Sigmoid colon (tissue), 3 donors: ENCODE measurements around the gene CBFA2T3.

Experiments used
- POLR2A ChIP-seq, 2 donors: fragments of 450-650 bp; IDR thresholded peaks; one replicate each; pipeline ENCODE4 v1.6.1; 2016; ENCODE audit warnings: antibody characterized with exemption in 2 of 2, mild to moderate bottlenecking in 2 of 2, moderate library complexity in 2 of 2
- TF ChIP-seq, protein P1 (sequence below), 4 experiments: fragments of 450-650 bp in 3 of 4; fragments of 200-600 bp in 1 of 4; IDR thresholded peaks; one replicate each; pipeline ENCODE4 v1.5.1; 2016 to 2019; ENCODE audit warnings: antibody characterized with exemption in 4 of 4, mild to moderate bottlenecking in 3 of 4, moderate library complexity in 2 of 4

DNA sequence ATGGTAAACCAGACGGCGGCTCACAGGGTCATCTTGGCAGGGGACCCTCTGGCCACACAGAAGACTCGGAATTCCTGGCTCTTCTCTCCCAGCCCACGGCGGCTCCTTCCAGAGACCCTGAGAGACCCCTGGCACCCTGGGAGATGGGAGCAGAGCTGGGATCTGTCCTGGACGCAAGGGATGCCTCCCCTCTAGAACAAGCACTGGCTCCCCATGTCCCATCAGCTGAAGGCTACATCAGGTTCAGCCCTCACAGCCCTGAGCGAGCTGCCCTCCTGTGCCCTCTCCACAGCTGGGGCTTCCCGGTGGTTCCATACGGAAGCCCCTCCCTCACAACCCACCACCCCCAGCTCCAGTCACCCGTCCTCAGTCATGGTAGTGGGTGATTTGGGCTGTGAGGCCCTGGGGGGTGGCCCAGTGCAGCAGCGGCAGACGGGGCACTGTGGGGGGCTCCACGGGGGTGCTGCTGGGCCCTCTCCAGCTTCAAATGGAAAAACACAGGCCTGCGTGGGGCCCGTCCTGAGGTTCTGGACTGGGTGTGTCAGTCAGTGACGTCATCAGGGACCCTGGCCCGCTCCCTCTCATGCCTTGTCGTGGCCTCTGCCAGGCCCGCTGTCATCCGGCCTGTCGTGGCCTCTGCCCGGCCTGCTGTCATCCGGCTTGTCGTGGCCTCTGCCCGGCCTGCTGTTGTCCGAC, 13.0 kb upstream of the CBFA2T3 start:
- TF ChIP-seq POLR2A (IDR thresholded peaks at IDR 0.05), result no peak
- TF ChIP-seq, protein P1, sequence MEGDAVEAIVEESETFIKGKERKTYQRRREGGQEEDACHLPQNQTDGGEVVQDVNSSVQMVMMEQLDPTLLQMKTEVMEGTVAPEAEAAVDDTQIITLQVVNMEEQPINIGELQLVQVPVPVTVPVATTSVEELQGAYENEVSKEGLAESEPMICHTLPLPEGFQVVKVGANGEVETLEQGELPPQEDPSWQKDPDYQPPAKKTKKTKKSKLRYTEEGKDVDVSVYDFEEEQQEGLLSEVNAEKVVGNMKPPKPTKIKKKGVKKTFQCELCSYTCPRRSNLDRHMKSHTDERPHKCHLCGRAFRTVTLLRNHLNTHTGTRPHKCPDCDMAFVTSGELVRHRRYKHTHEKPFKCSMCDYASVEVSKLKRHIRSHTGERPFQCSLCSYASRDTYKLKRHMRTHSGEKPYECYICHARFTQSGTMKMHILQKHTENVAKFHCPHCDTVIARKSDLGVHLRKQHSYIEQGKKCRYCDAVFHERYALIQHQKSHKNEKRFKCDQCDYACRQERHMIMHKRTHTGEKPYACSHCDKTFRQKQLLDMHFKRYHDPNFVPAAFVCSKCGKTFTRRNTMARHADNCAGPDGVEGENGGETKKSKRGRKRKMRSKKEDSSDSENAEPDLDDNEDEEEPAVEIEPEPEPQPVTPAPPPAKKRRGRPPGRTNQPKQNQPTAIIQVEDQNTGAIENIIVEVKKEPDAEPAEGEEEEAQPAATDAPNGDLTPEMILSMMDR (IDR thresholded peaks at IDR 0.05), result no peak
